Prostate gland (tissue), 2 donors: ENCODE results near the gene APBA3.

Experiments
- CTCF ChIP-seq, 4 experiments: fragments of 200-600 bp in 2 of 4; fragments of 450-650 bp in 2 of 4; sonication (generic) in 2 of 4; IDR thresholded peaks; 1 replicate in 3 of 4; 2 replicates in 1 of 4; pipeline ENCODE4 v1.5.1; 2016 to 2019; ENCODE audit warnings: antibody characterized with exemption in 4 of 4, mild to moderate bottlenecking in 2 of 4, moderate library complexity in 2 of 4
- POLR2A ChIP-seq: fragments of 450-650 bp; IDR thresholded peaks from one replicate; pipeline ENCODE4 v1.6.1; 2016; ENCODE audit warnings: antibody characterized with exemption, mild to moderate bottlenecking
- POLR2AphosphoS5 ChIP-seq: sonication (generic); formaldehyde crosslinking; IDR thresholded peaks from one replicate; pipeline ENCODE4 v1.6.1; 2017; ENCODE audit warnings: antibody characterized with exemption

GRCh38 chr19:3769494-3769893 lies 8.0 kb upstream of the APBA3 start:
- no peak for TF ChIP-seq CTCF (IDR thresholded peaks at IDR 0.05)
- no peak for TF ChIP-seq POLR2AphosphoS5
- TF ChIP-seq POLR2A, result no peak
